Uterus (tissue), 2 donors: ENCODE data around the gene HJV.

Source experiments
- CTCF ChIP-seq, 4 experiments: fragments of 200-600 bp in 2 of 4; fragments of 450-650 bp in 2 of 4; sonication (generic) in 2 of 4; IDR thresholded peaks; one replicate each; pipeline ENCODE4 v1.5.1; 2016 to 2019; ENCODE audit warnings: antibody characterized with exemption in 4 of 4, mild to moderate bottlenecking in 2 of 4, moderate library complexity in 1 of 4
- POLR2A ChIP-seq, 2 donors: fragments of 450-650 bp; IDR thresholded peaks; one replicate each; pipeline ENCODE4 v1.6.1; 2016; ENCODE audit warnings: antibody characterized with exemption in 2 of 2, mild to moderate bottlenecking in 1 of 2, moderate library complexity in 1 of 2

GRCh38 chr1:145985129-145985501 is 36.4 kb downstream of the HJV start:
- TF ChIP-seq CTCF (IDR thresholded peaks at IDR 0.05) = no peak
- TF ChIP-seq POLR2A (IDR thresholded peaks at IDR 0.05) = no peak
